GM12874 (cell line): Measurements from ENCODE around the gene PARD3.

Experiments used
- CTCF ChIP-seq: IDR thresholded peaks from 2 replicates; pipeline ENCODE4 v1.5.1; 2011; ENCODE audit warnings: low read depth, mild to moderate bottlenecking, control low read depth, low read length, moderate library complexity; ENCODE audit not compliant: insufficient read depth

The PARD3 gene

GRCh38 chr10:34396663-34397062, 418.4 kb downstream of the PARD3 start:
- no peak for TF ChIP-seq CTCF

GRCh38 chr10:34392641-34393170, 422.4 kb downstream of the PARD3 start:
- TF ChIP-seq CTCF, result no peak

- TF ChIP-seq CTCF, result no peak
Measured at GRCh38 chr10:34389801-34390200, 425.3 kb downstream of the PARD3 start.

GRCh38 chr10:34386921-34387320, 428.2 kb downstream of the PARD3 start:
- TF ChIP-seq CTCF, result no peak

GRCh38 chr10:34384372-34384771, 430.7 kb downstream of the PARD3 start:
- no peak for TF ChIP-seq CTCF

- TF ChIP-seq CTCF, result no peak
Measured at GRCh38 chr10:34382626-34383025, 432.5 kb downstream of the PARD3 start.

- no peak for TF ChIP-seq CTCF
Measured at GRCh38 chr10:34380856-34381255, 434.2 kb downstream of the PARD3 start.
